ENCODE data around the gene ZFAND3. TPM values are rescaled to one million over a fixed set of nuclear protein-coding genes. Genes with fewer than 3 reads are reported as not detected.

ZFAND3 gene
- total RNA-seq, 1 experiment from 2014 or later: 24.4 TPM

GRCh38 chr6:38183856-38184584 lies 364.5 kb downstream of the ZFAND3 start:
- Histone ChIP-seq H3K27me3 (replicated peaks) (no peaks in the 10 kb centered on the region), H3K27ac (no peak overlapping the region), H3K4me1 (replicated peaks) (no peaks in the 10 kb centered on the region), H3K36me3 (no peaks in the 10 kb centered on the region), H3K4me3 (no peak overlapping the region), H3K9me3 (replicated peaks) (no peaks in the 10 kb centered on the region)
- DNase-seq (ENCODE audit: low read depth in 1 of 2, low spot score in 2 of 2): peak in 1 of 2 experiments; percentile 27

- Histone ChIP-seq H3K27ac (no peak overlapping the region), H3K27me3 (replicated peaks) (no peaks in the 10 kb centered on the region), H3K9me3 (replicated peaks) (no peaks in the 10 kb centered on the region), H3K4me3 (no peak overlapping the region), H3K4me1 (replicated peaks) (no peaks in the 10 kb centered on the region), H3K36me3 (no peaks in the 10 kb centered on the region)
- peak in 1 of 2 experiments; percentile 13 for DNase-seq (ENCODE audit: low read depth in 1 of 2, low spot score in 2 of 2)
Observed at GRCh38 chr6:38184585-38185080, 365.1 kb downstream of the ZFAND3 start.

- no peaks in the 10 kb centered on the region for H3K27me3 ChIP-seq (replicated peaks)
- DNase-seq (ENCODE audit: low read depth in 1 of 2, low spot score in 2 of 2): no peak
- H3K4me1 ChIP-seq (replicated peaks): no peaks in the 10 kb centered on the region
- no peak overlapping the region for H3K4me3 ChIP-seq
- H3K9me3 ChIP-seq (replicated peaks): no peaks in the 10 kb centered on the region
- no peak overlapping the region for H3K27ac ChIP-seq
- H3K36me3 ChIP-seq: no peaks in the 10 kb centered on the region
Observed at GRCh38 chr6:38185244-38185643, 365.7 kb downstream of the ZFAND3 start.

GRCh38 chr6:38185752-38186151 lies 366.2 kb downstream of the ZFAND3 start:
- Histone ChIP-seq H3K27ac (no peak overlapping the region), H3K9me3 (replicated peaks) (no peaks in the 10 kb centered on the region), H3K27me3 (replicated peaks) (no peaks in the 10 kb centered on the region), H3K4me1 (replicated peaks) (no peaks in the 10 kb centered on the region), H3K36me3 (no peaks in the 10 kb centered on the region), H3K4me3 (no peak overlapping the region)
- DNase-seq (ENCODE audit: low read depth in 1 of 2, low spot score in 2 of 2): peak in 1 of 2 experiments; percentile 8

- no peaks in the 10 kb centered on the region for H3K36me3 ChIP-seq
- no peaks in the 10 kb centered on the region for H3K27me3 ChIP-seq (replicated peaks)
- no peak overlapping the region for H3K27ac ChIP-seq
- H3K4me3 ChIP-seq: no peak overlapping the region
- no peaks in the 10 kb centered on the region for H3K4me1 ChIP-seq (replicated peaks)
- no peaks in the 10 kb centered on the region for H3K9me3 ChIP-seq (replicated peaks)
- no peak for DNase-seq (ENCODE audit: low read depth in 1 of 2, low spot score in 2 of 2)
Observed at GRCh38 chr6:38187325-38187724, 367.8 kb downstream of the ZFAND3 start.

- H3K36me3 ChIP-seq: no peaks in the 10 kb centered on the region
- no peaks in the 10 kb centered on the region for H3K9me3 ChIP-seq (replicated peaks)
- no peaks in the 10 kb centered on the region for H3K27me3 ChIP-seq (replicated peaks)
- no peak for DNase-seq (ENCODE audit: low read depth in 1 of 2, low spot score in 2 of 2)
- no peaks in the 10 kb centered on the region for H3K4me1 ChIP-seq (replicated peaks)
- no peak overlapping the region for H3K4me3 ChIP-seq
- no peak overlapping the region for H3K27ac ChIP-seq
Observed at GRCh38 chr6:38187811-38188590, 368.5 kb downstream of the ZFAND3 start.

- no peaks in the 10 kb centered on the region for H3K9me3 ChIP-seq (replicated peaks)
- no peak for DNase-seq (ENCODE audit: low read depth in 1 of 2, low spot score in 2 of 2)
- no peaks in the 10 kb centered on the region for H3K36me3 ChIP-seq
- H3K4me3 ChIP-seq: no peak overlapping the region
- H3K27ac ChIP-seq: no peak overlapping the region
- no peaks in the 10 kb centered on the region for H3K27me3 ChIP-seq (replicated peaks)
- H3K4me1 ChIP-seq (replicated peaks): no peaks in the 10 kb centered on the region
Observed at GRCh38 chr6:38188677-38189335, 369.3 kb downstream of the ZFAND3 start.

- Histone ChIP-seq H3K4me1 (replicated peaks) (no peaks in the 10 kb centered on the region), H3K4me3 (no peak overlapping the region), H3K27ac (no peak overlapping the region), H3K27me3 (replicated peaks) (no peaks in the 10 kb centered on the region), H3K9me3 (replicated peaks) (no peaks in the 10 kb centered on the region), H3K36me3 (no peaks in the 10 kb centered on the region)
- no peak for DNase-seq (ENCODE audit: low read depth in 1 of 2, low spot score in 2 of 2)
Observed at GRCh38 chr6:38191418-38191817, 371.9 kb downstream of the ZFAND3 start.

- Histone ChIP-seq H3K4me3 (no peak overlapping the region), H3K27me3 (replicated peaks) (no peaks in the 10 kb centered on the region), H3K27ac (no peak overlapping the region), H3K9me3 (replicated peaks) (no peaks in the 10 kb centered on the region), H3K36me3 (no peaks in the 10 kb centered on the region), H3K4me1 (replicated peaks) (no peaks in the 10 kb centered on the region)
- no peak for DNase-seq (ENCODE audit: low read depth in 1 of 2, low spot score in 2 of 2)
Observed at GRCh38 chr6:38192011-38192410, 372.5 kb downstream of the ZFAND3 start.

- no peaks in the 10 kb centered on the region for H3K9me3 ChIP-seq (replicated peaks)
- H3K27ac ChIP-seq: no peak overlapping the region
- no peak overlapping the region for H3K4me3 ChIP-seq
- no peaks in the 10 kb centered on the region for H3K4me1 ChIP-seq (replicated peaks)
- no peak for DNase-seq (ENCODE audit: low read depth in 1 of 2, low spot score in 2 of 2)
- H3K36me3 ChIP-seq: no peaks in the 10 kb centered on the region
- no peaks in the 10 kb centered on the region for H3K27me3 ChIP-seq (replicated peaks)
Observed at GRCh38 chr6:38192487-38192886, 373.0 kb downstream of the ZFAND3 start.

- no peaks in the 10 kb centered on the region for H3K4me1 ChIP-seq (replicated peaks)
- H3K36me3 ChIP-seq: no peaks in the 10 kb centered on the region
- DNase-seq (ENCODE audit: low read depth in 1 of 2, low spot score in 2 of 2): no peak
- no peaks in the 10 kb centered on the region for H3K9me3 ChIP-seq (replicated peaks)
- H3K4me3 ChIP-seq: no peak overlapping the region
- H3K27me3 ChIP-seq (replicated peaks): no peaks in the 10 kb centered on the region
- no peak overlapping the region for H3K27ac ChIP-seq
Observed at GRCh38 chr6:38193051-38193450, 373.5 kb downstream of the ZFAND3 start.

GRCh38 chr6:38193481-38194281 lies 374.2 kb downstream of the ZFAND3 start:
- Histone ChIP-seq H3K9me3 (replicated peaks) (no peaks in the 10 kb centered on the region), H3K4me1 (replicated peaks) (no peaks in the 10 kb centered on the region), H3K27ac (no peak overlapping the region), H3K27me3 (replicated peaks) (no peaks in the 10 kb centered on the region), H3K4me3 (no peak overlapping the region), H3K36me3 (no peaks in the 10 kb centered on the region)
- DNase-seq (ENCODE audit: low read depth in 1 of 2, low spot score in 2 of 2): no peak

GRCh38 chr6:38194282-38194572 lies 374.7 kb downstream of the ZFAND3 start:
- Histone ChIP-seq H3K27me3 (replicated peaks) (no peaks in the 10 kb centered on the region), H3K36me3 (no peaks in the 10 kb centered on the region), H3K4me3 (no peak overlapping the region), H3K4me1 (replicated peaks) (no peaks in the 10 kb centered on the region), H3K9me3 (replicated peaks) (no peaks in the 10 kb centered on the region), H3K27ac (no peak overlapping the region)
- DNase-seq (ENCODE audit: low read depth in 1 of 2, low spot score in 2 of 2): no peak

Data from SJSA1 (cell line).